Measurements from ENCODE around the gene PARP2.

PARP2 gene

DNA sequence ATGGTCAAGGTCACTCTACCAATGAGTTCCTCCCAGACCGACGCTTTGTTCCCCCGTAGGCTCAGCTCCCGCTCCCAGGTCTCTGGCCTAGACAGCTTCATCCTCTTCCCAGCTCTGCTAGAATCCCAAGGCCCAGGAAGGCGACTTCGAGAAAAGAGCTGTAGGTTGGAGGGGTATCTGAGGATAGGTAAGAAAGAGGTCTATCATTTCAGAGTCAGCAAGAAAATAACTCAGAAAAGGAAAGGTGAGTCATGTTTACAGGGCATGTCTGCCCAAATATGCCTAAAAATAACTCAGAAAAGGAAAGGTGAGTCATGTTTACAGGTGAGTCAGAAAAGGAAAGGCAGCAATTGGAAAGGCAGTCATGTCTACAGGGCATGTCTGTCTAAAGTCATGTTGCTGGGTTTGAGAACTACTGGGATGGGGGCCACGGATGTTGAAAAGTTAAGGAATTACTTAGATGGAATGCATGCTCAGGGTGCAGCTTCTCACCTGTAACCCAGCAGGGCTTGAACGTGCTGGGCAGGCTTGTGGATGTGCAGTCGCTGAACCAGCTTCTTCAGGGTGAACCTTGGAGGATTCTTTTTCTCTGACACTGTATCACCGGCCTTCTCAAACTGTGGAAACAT is 57.6 kb downstream of the PARP2 start:
- DNase-seq (ENCODE audit: low read depth) = no peak

DNA sequence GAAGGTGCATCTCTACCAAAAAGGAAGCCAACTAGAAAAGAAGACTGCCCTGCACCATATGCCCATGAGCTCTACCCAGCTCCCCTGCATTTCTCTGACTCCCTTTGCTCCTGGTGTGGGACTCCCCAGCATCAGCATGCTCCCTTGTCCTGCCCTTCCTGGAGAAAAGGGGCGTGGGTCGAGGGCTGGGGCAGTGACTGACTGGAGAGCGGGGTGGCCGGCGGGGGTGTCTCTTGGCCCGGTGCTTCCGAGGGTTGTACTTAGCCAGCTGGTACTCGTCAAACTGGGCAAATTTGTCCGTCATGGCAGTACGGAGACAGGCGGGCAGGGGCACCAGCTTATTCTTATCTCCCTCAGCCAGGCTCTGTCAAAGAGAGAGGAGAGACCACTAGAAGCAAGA is 60.1 kb downstream of the PARP2 start:
- no peak for DNase-seq (ENCODE audit: low read depth)
